Measurements from ENCODE around the gene ICAM5.

- no peak for TF ChIP-seq CTCF (conservative IDR thresholded peaks at IDR 0.05 in 1 of 2, IDR thresholded peaks at IDR 0.05 in 1 of 2; ENCODE audit: low read depth in 1 of 2, low read length in 2 of 2)
- TF ChIP-seq EZH2 (IDR thresholded peaks at IDR 0.05; ENCODE audit: low read length, missing control alignments), result no peak
These were observed 2.7 kb upstream of the ICAM5 start, which contains the start of gene ICAM4 for GRCh38 chr19:10286803-10287737.
